H7 (cell line): ENCODE measurements around the gene EVL. TPM values are rescaled to one million over a fixed set of nuclear protein-coding genes. Genes with fewer than 3 reads are reported as not detected.

ENCODE experiments used
- DNase-seq: peaks from one replicate; pipeline ENCODE4 v3.0.0; 2012
- H3K27me3 ChIP-seq: 2 replicates; pipeline ENCODE4 v1.6.0; 2011; ENCODE audit warnings: mild to moderate bottlenecking, low read length; ENCODE audit not compliant: control insufficient read depth, insufficient read depth
- H3K36me3 ChIP-seq: replicated peaks from 2 replicates; pipeline ENCODE4 v1.5.1; 2011; ENCODE audit warnings: low read length; ENCODE audit not compliant: control insufficient read depth, insufficient read depth
- H3K4me3 ChIP-seq: 2 replicates; pipeline ENCODE4 v1.5.1; 2011; ENCODE audit warnings: low read depth, mild to moderate bottlenecking, control low read depth, low read length, moderate library complexity; ENCODE audit not compliant: insufficient read depth
- total RNA-seq: library from RNA; depleted of rRNA; stranded (reverse); fragments of >200 nt; shearing (Covaris generic); gene quantifications from 2 replicates; pipeline ENCODE4 v1.2.3, GENCODE V29; 2014

The EVL gene
- total RNA-seq, 1 experiment from 2014 or later: 38.9 TPM

- H3K27me3 ChIP-seq: no peaks in the 10 kb centered on the region
- H3K36me3 ChIP-seq: no peaks in the 10 kb centered on the region; the same call in 1 of the 2 replicates
- no peak overlapping the region for H3K4me3 ChIP-seq
- DNase-seq: no peak
These were observed 73.7 kb downstream of the EVL start for GRCh38 chr14:100138955-100139354.

GRCh38 chr14:100140452-100141078 is 75.3 kb downstream of the EVL start:
- DNase-seq: peak; percentile 94
- no peak overlapping the region for H3K4me3 ChIP-seq
- H3K27me3 ChIP-seq: no peaks in the 10 kb centered on the region
- no peaks in the 10 kb centered on the region; the same call in 1 of the 2 replicates for H3K36me3 ChIP-seq

- Histone ChIP-seq H3K4me3 (no peak overlapping the region), H3K36me3 (no peaks in the 10 kb centered on the region; the same call in 1 of the 2 replicates), H3K27me3 (no peaks in the 10 kb centered on the region)
- DNase-seq: no peak
These were observed 75.9 kb downstream of the EVL start for GRCh38 chr14:100141098-100141497.

GRCh38 chr14:100142073-100143040 is 77.1 kb downstream of the EVL start:
- Histone ChIP-seq H3K4me3 (no peak overlapping the region), H3K27me3 (no peaks in the 10 kb centered on the region), H3K36me3 (no peaks in the 10 kb centered on the region)
- DNase-seq: no peak

GRCh38 chr14:100143523-100143922 is 78.3 kb downstream of the EVL start:
- Histone ChIP-seq H3K27me3 (no peaks in the 10 kb centered on the region), H3K36me3 (no peaks in the 10 kb centered on the region), H3K4me3 (no peak overlapping the region)
- peak; percentile 61 for DNase-seq

GRCh38 chr14:100143934-100144333 is 78.7 kb downstream of the EVL start:
- H3K36me3 ChIP-seq: no peaks in the 10 kb centered on the region
- no peak overlapping the region for H3K4me3 ChIP-seq
- no peak for DNase-seq
- no peaks in the 10 kb centered on the region for H3K27me3 ChIP-seq

GRCh38 chr14:100144645-100144995 is 79.4 kb downstream of the EVL start:
- H3K4me3 ChIP-seq: no peak overlapping the region
- H3K36me3 ChIP-seq: no peaks in the 10 kb centered on the region
- H3K27me3 ChIP-seq: no peaks in the 10 kb centered on the region
- DNase-seq: no peak

GRCh38 chr14:100144996-100145646 is 79.9 kb downstream of the EVL start:
- H3K36me3 ChIP-seq: no peaks in the 10 kb centered on the region
- DNase-seq: no peak

GRCh38 chr14:100145682-100146464 is 80.7 kb downstream of the EVL start:
- no peak for DNase-seq
- no peaks in the 10 kb centered on the region for H3K27me3 ChIP-seq
- H3K36me3 ChIP-seq: no peaks in the 10 kb centered on the region
- no peak overlapping the region for H3K4me3 ChIP-seq

More at GRCh38 chr14:100144996-100145646, 79.9 kb downstream of the EVL start:
- H3K4me3 ChIP-seq: no peak overlapping the region
- H3K27me3 ChIP-seq: no peaks in the 10 kb centered on the region

- Histone ChIP-seq H3K27me3 (no peaks in the 10 kb centered on the region), H3K4me3 (no peak overlapping the region), H3K36me3 (no peaks in the 10 kb centered on the region)
- peak; percentile 59 for DNase-seq
These were observed 81.4 kb downstream of the EVL start for GRCh38 chr14:100146531-100147091.

- Histone ChIP-seq H3K27me3 (no peaks in the 10 kb centered on the region), H3K36me3 (no peaks in the 10 kb centered on the region), H3K4me3 (no peak overlapping the region)
- DNase-seq: no peak
These were observed 82.0 kb downstream of the EVL start for GRCh38 chr14:100147181-100147631.

- Histone ChIP-seq H3K36me3 (no peaks in the 10 kb centered on the region), H3K4me3 (no peak overlapping the region), H3K27me3 (no peaks in the 10 kb centered on the region)
- no peak for DNase-seq
These were observed 82.7 kb downstream of the EVL start for GRCh38 chr14:100147691-100148464.
